Measurements from ENCODE around the gene CYTIP. TPM values are rescaled to one million over a fixed set of nuclear protein-coding genes. Genes with fewer than 3 reads are reported as not detected.

Gene CYTIP
- total and polyA plus RNA-seq, 2 of the 13 experiments (the other 11 are each of a cell fraction or from before 2014, with no cell fraction given): not detected

- Histone ChIP-seq H4K20me1 (ENCODE audit: insufficient read depth, low read length) (no peaks in the 10 kb centered on the region), H3K36me3 (replicated peaks in 1 of 2; ENCODE audit: control insufficient read depth in 1 of 2, insufficient read depth in 2 of 2, low read length in 2 of 2) (no peaks in the 10 kb centered on the region), H3K27ac (ENCODE audit: extremely low read length, insufficient read depth, low read length) (no peak overlapping the region), H3K27me3 (ENCODE audit: control insufficient read depth in 1 of 2, insufficient read depth in 2 of 2, low read length in 2 of 2) (no peaks in the 10 kb centered on the region), H3K4me3 (replicated peaks in 1 of 3; ENCODE audit: insufficient read depth in 1 of 3, low read depth in 2 of 3, low read length in 3 of 3) (no peak overlapping the region), H2AFZ (ENCODE audit: low read length) (no peak overlapping the region), H3K79me2 (ENCODE audit: insufficient read depth, low read length) (no peaks in the 10 kb centered on the region), H3K4me2 (ENCODE audit: low read depth, low read length) (no peak overlapping the region), H3K9ac (ENCODE audit: insufficient read depth, low read depth, low read length) (no peak overlapping the region), H3K4me1 (ENCODE audit: insufficient read depth, low read length) (no peaks in the 10 kb centered on the region), H3K9me3 (ENCODE audit: low read length) (no peaks in the 10 kb centered on the region)
- intact Hi-C loops (cut with micrococcal nuclease; ENCODE audit: unreplicated experiment) (no loop called here), in situ Hi-C loops (cut with HindIII; ENCODE audit: extremely low pct_ligation_motif_present, low pct_unique_long_range_greater_than_20kb) (loop anchor here (25.0 kb wide), 1 partner anchor 275 kb away; no protein-coding TSS in a partner anchor)
- ChIA-PET CTCF (ENCODE audit: low intra/inter-chr PET ratio, low total read pairs) (no interaction called here), POLR2A (no interaction called here)
- no TSS peak for BruUV-seq (replicated peaks)
- 6% methylated on average over 1 of the region's 1 CpG for WGBS (ENCODE audit: low lambda C conversion rate)
- ATAC-seq (no peak), DNase-seq (ENCODE audit: low spot score) (no peak), FAIRE-seq (no peak)
- TF ChIP-seq ARNT (IDR thresholded peaks at IDR 0.05): no peak
- TF ChIP-seq ZNF790 (CRISPR knock-in tag; IDR thresholded peaks at IDR 0.05; ENCODE audit: borderline replicate concordance): no peak
- TF ChIP-seq ATF6 (CRISPR knock-in tag; conservative IDR thresholded peaks at IDR 0.05): no peak
- TF ChIP-seq ZNF501 (CRISPR knock-in tag; IDR thresholded peaks at IDR 0.05): no peak
- no peak for TF ChIP-seq ZNF10 (CRISPR knock-in tag; IDR thresholded peaks at IDR 0.05; ENCODE audit: borderline replicate concordance, low read depth)
- TF ChIP-seq CREB3 (CRISPR knock-in tag; IDR thresholded peaks at IDR 0.05): no peak
- no peak for TF ChIP-seq ZNF407 (CRISPR knock-in tag; IDR thresholded peaks at IDR 0.05; ENCODE audit: not compliant biosample characterization)
- TF ChIP-seq SETDB1 (CRISPR knock-in tag; IDR thresholded peaks at IDR 0.05; ENCODE audit: borderline replicate concordance): no peak
- no peak for TF ChIP-seq RNF219 (CRISPR knock-in tag; IDR thresholded peaks at IDR 0.05)
- no peak for TF ChIP-seq NBN (conservative IDR thresholded peaks at IDR 0.05)
- no peak for TF ChIP-seq KMT2A (CRISPR knock-in tag; IDR thresholded peaks at IDR 0.05)
- TF ChIP-seq HMG20A (CRISPR knock-in tag; IDR thresholded peaks at IDR 0.05; ENCODE audit: borderline replicate concordance): no peak
- TF ChIP-seq MAFG (CRISPR knock-in tag; IDR thresholded peaks at IDR 0.05): no peak
Measured at GRCh38 chr2:157487271-157487610, 43.4 kb upstream of the CYTIP start.
